HG03558 (cell line): ENCODE results near the gene GPR37.

Source experiments
- ATAC-seq: cut with Tn5 transposase; IDR thresholded peaks from one replicate; pipeline ENCODE4 v1.9.1; 2021; ENCODE audit warnings: moderate number of reproducible peaks; ENCODE audit not compliant: unreplicated experiment; ENCODE audit errors: extremely low read depth

Gene GPR37

GRCh38 chr7:124737760-124738300 lies 27.8 kb downstream of the GPR37 start:
- ATAC-seq, result no peak

DNA sequence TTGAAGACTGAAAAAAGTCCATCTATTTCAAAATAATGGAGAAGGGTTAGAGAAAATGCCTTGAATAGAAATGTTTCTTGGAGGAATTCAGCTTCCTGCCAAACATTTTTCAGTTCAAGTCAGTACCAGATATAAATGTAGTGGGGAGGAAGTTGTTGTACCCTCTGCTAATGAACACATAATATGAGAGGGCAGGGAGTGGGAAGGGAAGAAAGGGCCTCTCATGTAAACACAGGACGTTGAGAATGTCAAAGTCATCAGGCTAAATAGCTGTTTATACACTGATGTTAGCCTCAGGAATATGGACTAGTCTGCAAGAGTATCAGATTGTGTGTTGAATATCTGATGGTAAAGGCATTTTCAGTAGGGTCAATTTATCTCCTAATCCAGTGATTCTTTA lies 37.0 kb downstream of the GPR37 start:
- ATAC-seq, result no peak

GRCh38 chr7:124724507-124725192 lies 40.9 kb downstream of the GPR37 start:
- ATAC-seq, result no peak

- no peak for ATAC-seq
Measured at GRCh38 chr7:124724079-124724478, 41.5 kb downstream of the GPR37 start.

DNA sequence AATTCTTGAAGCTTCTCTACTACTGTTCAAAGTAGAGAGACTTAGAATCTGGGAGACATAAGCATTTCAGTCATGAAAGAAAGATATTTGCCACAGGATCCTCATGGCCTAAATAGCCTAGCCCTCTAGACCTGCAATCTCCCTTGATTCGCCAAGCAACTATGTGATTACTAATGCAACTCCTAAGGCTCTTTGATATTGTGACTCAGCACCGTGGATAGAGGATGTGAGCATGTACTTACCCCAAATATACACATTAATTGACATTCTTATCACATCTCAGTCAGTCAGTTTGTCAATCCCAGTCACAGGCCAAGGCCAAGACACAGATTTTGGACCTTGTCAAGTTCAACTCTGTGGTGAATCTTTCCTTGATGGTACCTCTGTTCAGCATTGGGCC lies 42.6 kb downstream of the GPR37 start:
- ATAC-seq, result no peak

- ATAC-seq, result no peak
Measured at GRCh38 chr7:124722292-124722691, 43.3 kb downstream of the GPR37 start.

DNA sequence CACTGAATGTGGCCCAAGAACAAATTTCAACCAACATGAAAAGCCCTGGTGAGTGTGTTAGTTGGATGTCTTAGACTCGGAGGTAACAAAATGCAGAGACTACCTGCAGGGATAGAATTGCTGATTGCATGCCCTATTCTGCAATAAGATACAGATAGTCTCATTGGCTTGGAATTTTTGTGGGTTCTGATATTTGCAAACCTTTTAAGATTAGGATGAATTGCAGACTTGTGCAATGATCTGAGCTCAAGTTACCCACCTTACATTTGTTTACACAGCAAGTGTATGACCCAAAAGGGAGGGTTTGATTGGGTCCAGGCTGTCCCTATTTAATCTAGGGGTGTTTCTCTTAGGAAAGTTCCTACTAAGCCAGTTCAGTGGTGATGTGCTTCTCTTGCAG lies 45.4 kb downstream of the GPR37 start:
- ATAC-seq, result no peak

DNA sequence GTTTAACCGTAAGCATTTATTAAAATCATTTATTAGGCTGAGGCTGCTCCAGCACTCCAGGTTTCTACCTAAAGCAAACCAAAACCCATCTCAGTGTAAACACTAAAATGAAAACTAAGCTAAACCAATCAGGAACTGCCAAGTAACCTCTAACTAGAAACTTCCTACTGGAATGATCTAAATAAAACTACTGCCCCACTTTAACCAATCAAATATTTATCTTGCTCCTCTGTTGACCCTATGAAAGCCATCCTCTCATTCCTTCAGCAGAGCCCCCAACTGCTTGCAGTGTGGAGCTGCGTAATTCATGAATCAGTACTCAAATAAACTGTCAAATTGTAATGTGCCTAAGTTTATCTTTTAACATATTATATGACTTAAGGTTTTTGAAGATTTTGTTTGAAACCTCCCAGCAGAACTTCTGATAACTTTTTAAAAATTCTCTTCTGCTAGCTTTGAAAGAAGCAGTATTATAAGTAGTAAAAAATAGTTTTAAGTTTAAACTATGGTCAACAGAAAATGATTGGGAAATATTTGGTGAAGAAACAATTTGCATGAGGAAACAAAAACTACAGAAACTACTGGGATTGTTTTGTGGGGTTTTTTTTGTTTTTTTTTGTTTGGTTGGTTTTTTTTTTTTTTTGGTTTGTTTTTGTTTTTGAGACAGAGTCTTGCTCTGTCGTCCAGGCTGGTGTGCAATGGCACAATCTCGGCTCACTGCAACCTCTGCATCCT lies 47.4 kb downstream of the GPR37 start:
- ATAC-seq, result no peak

GRCh38 chr7:124716894-124717293 lies 48.7 kb downstream of the GPR37 start:
- no peak for ATAC-seq

DNA sequence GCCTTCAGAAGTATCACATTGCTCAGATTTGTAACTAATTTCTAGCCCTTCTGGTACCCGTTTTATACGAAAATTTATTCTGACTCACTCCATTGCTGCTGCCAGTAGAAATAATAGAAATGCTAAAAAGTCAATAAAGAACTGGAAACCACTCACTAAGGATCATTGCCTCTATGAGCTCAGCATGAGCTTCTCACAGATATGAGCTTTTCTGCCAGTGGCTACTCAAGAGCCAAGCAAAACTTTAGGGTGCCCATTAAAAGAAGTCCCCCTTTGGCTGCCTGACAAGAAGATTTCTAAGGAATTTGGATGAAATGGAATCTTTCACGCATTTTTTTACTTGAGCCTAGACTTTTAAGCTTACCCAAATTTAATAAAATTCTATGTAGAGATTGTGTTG lies 52.5 kb downstream of the GPR37 start:
- ATAC-seq, result no peak

GRCh38 chr7:124712017-124712416 lies 53.6 kb downstream of the GPR37 start:
- ATAC-seq, result no peak

DNA sequence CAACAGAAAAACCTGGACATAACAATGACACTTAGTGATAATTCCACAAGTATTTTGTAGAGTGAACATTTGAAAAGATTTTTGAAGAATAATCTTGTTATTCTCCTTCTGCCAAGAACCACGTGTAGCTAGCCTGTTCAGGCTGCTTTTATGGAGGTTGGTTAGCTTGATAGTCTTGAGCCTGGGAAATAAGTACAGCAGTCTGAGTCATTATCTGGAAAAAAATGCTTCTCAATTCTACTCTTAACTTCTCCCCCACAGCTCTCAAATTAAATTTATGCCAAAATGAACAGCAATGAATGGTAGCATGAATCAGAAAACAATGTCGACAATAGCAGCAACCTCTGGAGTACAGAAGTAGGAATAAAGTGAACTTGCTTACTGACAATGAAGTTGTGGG lies 63.2 kb downstream of the GPR37 start:
- ATAC-seq, result no peak

DNA sequence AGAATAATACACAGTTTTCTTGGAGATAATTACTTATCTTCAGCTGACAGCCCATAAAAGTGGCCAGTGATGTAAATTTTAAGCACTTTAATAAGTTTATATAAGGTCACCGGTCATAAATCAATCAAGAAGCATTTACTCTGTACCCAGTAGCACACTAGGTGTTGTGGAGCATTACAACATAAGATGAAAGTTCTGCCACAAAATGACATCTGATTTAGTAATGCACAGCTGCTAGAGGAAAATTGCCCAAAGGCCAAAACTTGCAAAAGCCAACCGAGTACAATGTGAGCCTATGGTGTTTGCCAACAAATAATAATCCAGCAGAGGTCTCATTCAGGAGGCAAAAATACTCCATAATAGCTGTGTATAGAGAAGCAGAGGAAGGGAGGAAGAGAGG lies 63.6 kb downstream of the GPR37 start:
- no peak for ATAC-seq

- no peak for ATAC-seq
Measured at GRCh38 chr7:124700655-124701054, 64.9 kb downstream of the GPR37 start.

DNA sequence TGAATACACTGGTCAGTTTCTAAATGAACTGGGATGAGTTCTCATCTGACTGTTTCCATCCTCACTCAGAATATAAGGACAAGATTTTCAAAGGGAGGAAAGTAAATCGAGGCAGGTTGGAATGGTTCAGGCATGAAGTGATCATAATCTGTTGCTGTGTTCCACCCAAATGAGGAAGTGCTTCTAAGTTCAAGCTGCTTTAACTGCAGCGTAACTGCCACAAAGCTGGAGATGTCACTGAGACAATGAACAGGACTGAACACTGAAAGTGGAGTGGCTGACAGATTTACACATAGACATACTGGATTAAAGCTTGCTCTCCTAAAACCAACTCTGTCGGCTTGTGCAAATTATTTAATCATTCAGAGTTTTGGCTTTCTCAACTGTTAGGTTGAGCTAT lies 66.6 kb downstream of the GPR37 start:
- ATAC-seq, result no peak

DNA sequence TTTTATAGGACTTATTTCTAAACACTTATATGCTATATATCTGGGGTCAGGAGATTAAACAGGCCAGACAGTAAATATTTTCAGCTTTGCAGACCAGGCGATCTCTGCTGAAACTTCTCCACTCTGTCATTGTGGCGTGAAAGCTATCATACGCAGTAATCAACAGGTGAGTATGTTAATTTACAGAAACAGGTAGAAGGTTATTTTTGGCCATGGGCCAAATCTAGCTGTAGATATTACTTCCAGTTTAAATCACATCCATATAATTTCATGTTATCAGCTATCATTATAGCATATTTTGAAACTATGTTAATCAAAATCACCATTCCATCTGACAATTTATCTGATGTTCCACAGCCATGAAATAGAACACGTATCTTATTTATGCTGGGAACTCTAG lies 67.8 kb downstream of the GPR37 start:
- ATAC-seq, result no peak
